Stimulated activated naive B cell treated with anti-CD40 and anti-IgM and Interleukin-4, amounts not matched to agents 10 μg/mL and 1 μg/mL and 100 μg/mL, for 72 hours (primary cell): Measurements from ENCODE around the gene MAP7.
"Not testable (repeated sequence)": the region's sequence is repeated elsewhere in the genome, so short reads cannot be mapped to it uniquely, and the experiment has no call there.

Experiments used
- ATAC-seq, 2 donors: fragments of 150-1000 bp; cut with Tn5 transposase; replicated peaks; 2 replicates each; pipeline ENCODE4 v1.10.0; 2021; ENCODE audit warnings: moderate library complexity in 1 of 2
- DNase-seq: peaks from one replicate; pipeline ENCODE4 v3.0.0; 2021
- H3K27ac Mint-ChIP-seq: one replicate; pipeline ENCODE4 v1.8.0; 2022; ENCODE audit warnings: mild to moderate bottlenecking, mixed read lengths
- H3K27me3 Mint-ChIP-seq, 2 donors: one replicate each; pipeline ENCODE4 v1.8.0; 2022; ENCODE audit warnings: mixed read lengths in 2 of 2
- H3K36me3 Mint-ChIP-seq, 2 donors: one replicate each; pipeline ENCODE4 v1.8.0; 2022; ENCODE audit warnings: mixed read lengths in 2 of 2, mild to moderate bottlenecking in 1 of 2
- H3K4me1 Mint-ChIP-seq, 2 donors: one replicate each; pipeline ENCODE4 v1.8.0; 2022; ENCODE audit warnings: mixed read lengths in 2 of 2, mild to moderate bottlenecking in 1 of 2
- H3K4me3 Mint-ChIP-seq, 2 donors: one replicate each; pipeline ENCODE4 v1.8.0; 2022; ENCODE audit warnings: mild to moderate bottlenecking in 2 of 2, mixed read lengths in 2 of 2, moderate library complexity in 1 of 2
- H3K9me3 Mint-ChIP-seq, 2 donors: one replicate each; pipeline ENCODE4 v1.8.0; 2022; ENCODE audit warnings: mixed read lengths in 2 of 2, mild to moderate bottlenecking in 1 of 2

MAP7 gene

DNA sequence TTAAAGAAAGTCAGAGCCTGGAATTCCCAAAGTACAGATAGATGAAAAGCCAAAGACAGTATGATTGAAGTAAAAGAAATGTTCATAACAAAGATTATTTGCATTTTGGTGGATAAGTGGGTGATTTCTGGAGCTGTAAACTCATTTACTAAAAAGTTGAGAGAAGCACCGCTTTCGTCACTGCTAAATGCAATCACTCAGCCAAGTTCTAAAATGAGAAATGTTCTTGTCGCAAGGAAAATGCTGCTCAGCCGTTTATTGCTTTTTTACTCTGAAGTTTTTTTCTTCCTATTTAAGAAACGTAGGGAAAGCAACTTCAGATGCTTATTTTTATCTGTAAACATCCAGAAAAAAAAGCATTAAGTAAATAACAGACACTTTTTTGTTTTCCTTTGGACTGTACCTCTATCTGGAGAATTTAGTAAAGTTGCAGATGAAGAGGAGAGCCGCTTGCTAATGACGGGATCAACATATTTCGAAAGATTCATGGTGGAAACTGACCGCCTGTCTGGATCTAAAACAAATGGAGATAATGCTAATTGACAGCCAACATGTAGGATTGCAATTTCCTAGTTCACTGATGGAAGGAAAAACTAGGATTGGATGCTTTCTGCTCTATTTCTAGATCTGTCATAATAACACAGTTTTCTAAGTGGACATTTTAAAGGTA is 166.8 kb downstream of the MAP7 start:
- Mint-ChIP-seq H3K9me3 (no peaks in the 10 kb centered on the region), H3K27me3 (no peaks in the 10 kb centered on the region), H3K4me3 (no peak overlapping the region), H3K36me3 (no peaks in the 10 kb centered on the region), H3K27ac (no peak overlapping the region), H3K4me1 (peaks cover 0 to 2% of the 10 kb centered on the region in 2 donors)
- no peak for DNase-seq
- ATAC-seq: no peak

DNA sequence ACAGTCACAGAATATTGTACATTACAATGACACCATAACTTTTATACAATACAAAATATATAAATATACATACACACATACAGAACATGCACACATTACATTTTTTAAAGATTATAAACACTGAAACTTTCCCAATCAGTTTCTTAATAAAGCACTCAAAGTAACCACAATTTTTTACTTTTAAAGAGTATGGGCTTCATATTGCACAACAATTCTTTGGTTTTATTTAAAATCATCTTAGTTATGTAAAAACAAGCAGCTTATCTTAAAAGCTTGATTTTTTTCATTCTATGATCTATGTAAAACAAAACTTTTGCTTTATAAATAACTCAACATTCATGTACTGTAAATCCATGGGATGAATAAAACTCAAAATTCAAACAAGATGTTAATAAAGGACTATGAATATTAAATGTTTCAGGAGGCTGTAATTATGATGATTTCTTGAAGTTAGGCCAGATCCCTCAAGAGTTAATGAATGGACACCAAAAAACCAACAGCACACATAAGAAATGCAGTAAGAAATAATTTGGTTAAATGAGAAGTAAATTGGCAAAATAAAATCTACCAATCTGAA is 167.5 kb downstream of the MAP7 start:
- Mint-ChIP-seq H3K27me3 (no peaks in the 10 kb centered on the region), H3K9me3 (no peaks in the 10 kb centered on the region), H3K36me3 (no peaks in the 10 kb centered on the region), H3K4me1 (peaks cover 0 to 2% of the 10 kb centered on the region in 2 donors), H3K27ac (no peak overlapping the region), H3K4me3 (no peak overlapping the region)
- ATAC-seq (no peak), DNase-seq (no peak)

DNA sequence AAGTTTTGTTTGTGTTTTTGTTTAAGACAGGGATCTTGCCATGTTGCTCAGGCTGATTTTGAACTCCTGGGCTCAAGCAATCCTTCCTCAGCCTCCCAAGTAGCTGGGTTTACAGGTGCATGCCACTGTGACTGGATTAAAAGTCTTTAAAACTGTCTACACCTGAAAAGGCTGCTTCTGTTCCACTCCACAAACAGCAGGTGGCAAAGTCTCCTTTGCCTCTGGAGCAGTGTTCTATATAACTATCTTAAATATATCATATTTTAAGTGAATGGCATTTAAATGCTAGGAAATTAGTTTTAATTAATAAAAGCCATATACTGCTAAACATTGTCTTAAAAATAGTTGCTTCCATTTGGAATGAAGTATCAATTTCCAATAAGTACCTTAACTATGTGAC is 171.3 kb downstream of the MAP7 start:
- DNase-seq: no peak
- no peak overlapping the region for H3K27ac Mint-ChIP-seq

DNA sequence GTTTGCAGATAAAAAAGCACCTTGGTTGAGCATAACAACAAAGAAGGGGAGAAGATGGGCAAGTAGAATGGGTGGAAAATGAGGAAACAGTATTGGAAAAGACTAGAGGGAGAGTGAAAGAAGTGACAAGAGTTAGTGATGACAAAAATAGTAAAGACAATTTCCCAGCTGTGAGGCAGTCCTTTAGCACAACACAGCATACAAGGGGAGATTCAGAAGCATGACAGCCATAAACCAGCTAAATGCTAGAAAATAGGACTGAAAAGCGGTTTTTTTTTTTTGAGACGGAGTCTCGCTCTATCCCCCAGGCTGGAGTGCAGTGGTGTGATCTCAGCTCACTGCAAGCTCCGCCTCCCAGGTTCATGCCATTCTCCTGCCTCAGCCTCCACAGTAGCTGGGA is 174.4 kb downstream of the MAP7 start:
- not testable (repeated sequence) for H3K36me3 Mint-ChIP-seq, H3K27me3 Mint-ChIP-seq, H3K27ac Mint-ChIP-seq, DNase-seq, H3K4me3 Mint-ChIP-seq, ATAC-seq, H3K9me3 Mint-ChIP-seq, H3K4me1 Mint-ChIP-seq

More for the DNA sequence above, 171.3 kb downstream of the MAP7 start:
- Mint-ChIP-seq H3K4me1 (peaks cover 0 to 2% of the 10 kb centered on the region in 2 donors), H3K9me3 (no peaks in the 10 kb centered on the region), H3K4me3 (no peak overlapping the region), H3K27me3 (no peaks in the 10 kb centered on the region), H3K36me3 (no peaks in the 10 kb centered on the region)
- no peak for ATAC-seq

DNA sequence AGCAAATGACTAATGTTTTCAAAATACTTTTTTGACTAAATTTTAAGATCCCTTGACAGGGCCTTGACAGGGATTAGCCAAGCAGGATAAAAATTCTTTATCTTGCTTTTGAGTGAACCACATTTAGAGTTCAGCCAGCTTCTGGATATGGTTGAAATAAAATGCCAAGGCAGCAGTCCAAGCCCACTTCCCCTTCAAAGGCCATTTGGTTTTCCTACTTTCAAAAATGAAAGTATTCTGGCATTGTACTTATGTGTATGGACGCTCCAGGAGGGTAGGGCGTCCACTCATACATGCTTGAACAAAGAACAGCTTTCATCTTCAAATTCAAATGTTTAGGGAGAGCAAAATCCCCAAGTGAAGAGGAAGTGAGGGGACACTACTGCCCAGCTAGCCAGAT is 178.3 kb downstream of the MAP7 start:
- H3K27me3 Mint-ChIP-seq: peaks cover 0 to 3% of the 10 kb centered on the region in 2 donors
- H3K4me3 Mint-ChIP-seq: no peak overlapping the region
- DNase-seq (no peak), ATAC-seq (no peak)
- H3K4me1 Mint-ChIP-seq: no peaks in the 10 kb centered on the region
- no peaks in the 10 kb centered on the region for H3K9me3 Mint-ChIP-seq
- H3K36me3 Mint-ChIP-seq: no peaks in the 10 kb centered on the region
- no peak overlapping the region for H3K27ac Mint-ChIP-seq

DNA sequence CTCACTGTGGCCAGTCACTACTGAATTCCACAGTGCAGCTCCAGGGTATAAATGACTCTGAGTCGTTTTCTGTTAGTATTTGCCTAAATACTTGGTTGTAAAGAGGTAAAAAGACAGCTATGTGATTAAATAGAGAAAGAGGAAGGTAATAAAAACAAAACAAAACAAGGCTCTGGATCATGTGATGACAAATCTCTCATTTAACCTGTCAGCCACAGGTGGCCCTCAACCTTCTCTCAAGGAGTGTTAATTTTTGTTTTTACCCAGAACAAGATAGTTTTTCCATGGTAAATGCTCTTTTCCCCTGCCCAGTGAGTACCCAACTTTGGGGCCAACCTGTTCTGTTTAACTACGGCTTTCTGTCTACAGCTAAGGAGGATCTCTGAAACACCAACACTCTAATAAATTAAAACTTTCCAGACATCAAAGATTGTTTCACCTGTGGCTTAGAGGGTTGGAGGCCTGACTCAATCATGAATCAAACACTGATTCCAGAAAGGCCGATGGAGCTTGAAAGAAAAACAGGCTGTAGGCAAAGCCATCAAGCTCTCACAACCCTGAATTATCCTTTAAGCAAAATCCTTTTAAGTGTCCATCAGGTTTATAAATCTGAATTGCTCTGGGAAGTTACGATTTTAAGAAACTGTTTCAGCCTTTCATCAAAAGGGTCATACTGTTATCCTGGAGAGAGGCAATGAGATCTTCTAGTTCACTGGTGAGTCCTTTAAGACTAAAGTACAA is 179.1 kb downstream of the MAP7 start:
- H3K36me3 Mint-ChIP-seq: no peaks in the 10 kb centered on the region
- H3K27ac Mint-ChIP-seq: no peak overlapping the region
- DNase-seq: no peak
- H3K27me3 Mint-ChIP-seq: peaks cover 0 to 3% of the 10 kb centered on the region in 2 donors
- peaks cover 2 to 3% of the 10 kb centered on the region in 2 donors for H3K4me1 Mint-ChIP-seq
- no peaks in the 10 kb centered on the region for H3K9me3 Mint-ChIP-seq
- ATAC-seq: no peak
- H3K4me3 Mint-ChIP-seq: no peak overlapping the region

DNA sequence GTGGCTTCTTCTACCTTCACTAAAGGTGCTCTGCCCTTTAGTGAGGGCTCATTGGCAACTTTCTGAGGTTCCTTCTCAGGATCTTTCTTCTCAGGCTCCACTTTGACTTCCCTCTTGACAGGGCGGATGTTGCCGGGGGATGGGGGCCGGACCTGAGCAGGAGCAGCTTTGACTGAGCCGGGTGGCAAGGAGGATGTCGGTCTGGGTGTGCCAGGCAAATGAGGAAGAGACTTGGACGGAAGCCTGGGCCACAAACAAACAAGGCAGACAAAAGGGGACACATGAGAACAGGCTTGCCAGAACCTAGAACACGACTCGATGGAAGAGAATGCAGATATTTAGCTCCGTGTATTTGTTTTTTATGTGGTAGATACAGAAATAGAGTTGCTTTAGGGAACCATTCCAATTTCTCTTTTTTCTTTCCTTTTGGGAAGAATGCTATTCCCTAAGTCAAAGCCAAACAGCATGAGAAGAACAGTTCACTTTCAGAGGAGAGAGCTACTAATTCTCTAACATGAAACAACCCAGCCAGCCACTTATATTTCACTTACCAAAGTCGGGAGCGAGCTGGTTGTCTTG is 184.4 kb downstream of the MAP7 start:
- peaks cover 9 to 10% of the 10 kb centered on the region in 2 donors for H3K4me1 Mint-ChIP-seq
- H3K9me3 Mint-ChIP-seq: no peaks in the 10 kb centered on the region
- DNase-seq: peak; percentile 33
- peak overlapping the region; percentile 21 for H3K27ac Mint-ChIP-seq
- H3K4me3 Mint-ChIP-seq: peak overlapping the region; percentile 50 to 65
- peak; percentile 85 to 94 for ATAC-seq
- H3K36me3 Mint-ChIP-seq: peaks cover 0 to 2% of the 10 kb centered on the region in 2 donors
- no peaks in the 10 kb centered on the region for H3K27me3 Mint-ChIP-seq

DNA sequence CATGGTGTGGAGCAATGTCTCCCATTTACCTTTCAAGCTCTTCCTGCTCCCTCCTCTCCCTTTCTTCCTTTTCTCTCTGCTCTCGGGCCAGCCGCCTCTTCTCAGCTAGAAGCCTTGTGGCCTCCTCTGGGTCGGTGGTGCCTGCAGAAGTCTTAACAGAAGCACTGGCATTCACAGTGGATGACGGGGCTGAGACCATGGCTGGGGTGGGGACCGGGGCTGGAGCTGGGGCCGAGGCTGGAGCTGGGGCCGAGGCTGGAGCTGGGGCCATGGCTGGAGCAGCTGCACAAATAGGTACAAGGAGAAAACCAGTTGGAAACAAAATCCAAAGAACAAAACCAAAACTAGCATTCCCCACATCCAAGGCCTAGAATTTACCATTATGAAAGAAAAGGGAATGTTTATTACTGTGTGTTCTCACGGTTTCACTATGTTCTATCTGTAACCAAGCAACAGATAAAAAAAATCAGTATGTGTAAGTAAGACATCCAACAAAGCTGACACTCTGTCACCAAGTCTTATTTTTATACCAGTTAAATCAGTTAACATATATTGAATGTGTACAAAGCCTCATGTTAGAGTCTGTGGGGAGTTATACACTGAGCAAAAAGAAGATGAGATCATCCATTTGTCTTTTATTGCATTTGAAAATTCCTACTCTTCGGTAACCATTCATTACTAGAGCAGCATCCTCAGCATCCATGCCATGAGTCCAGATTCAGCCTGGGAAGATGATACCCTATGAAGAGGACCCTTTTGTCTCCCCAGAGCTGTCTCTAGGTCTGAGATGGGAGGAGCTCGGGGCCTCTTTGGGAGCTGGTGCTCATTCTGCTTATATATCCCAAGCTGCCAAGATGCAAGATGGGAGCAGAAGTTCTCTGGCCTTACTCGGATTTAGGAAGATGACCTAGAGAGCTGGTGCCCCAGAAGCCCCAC is 187.5 kb downstream of the MAP7 start:
- no peak for DNase-seq
- Mint-ChIP-seq H3K9me3 (no peaks in the 10 kb centered on the region), H3K4me3 (no peak overlapping the region), H3K36me3 (peaks cover 0 to 2% of the 10 kb centered on the region in 2 donors), H3K27me3 (no peaks in the 10 kb centered on the region), H3K4me1 (peaks cover 9 to 10% of the 10 kb centered on the region in 2 donors), H3K27ac (no peak overlapping the region)
- ATAC-seq: no peak

DNA sequence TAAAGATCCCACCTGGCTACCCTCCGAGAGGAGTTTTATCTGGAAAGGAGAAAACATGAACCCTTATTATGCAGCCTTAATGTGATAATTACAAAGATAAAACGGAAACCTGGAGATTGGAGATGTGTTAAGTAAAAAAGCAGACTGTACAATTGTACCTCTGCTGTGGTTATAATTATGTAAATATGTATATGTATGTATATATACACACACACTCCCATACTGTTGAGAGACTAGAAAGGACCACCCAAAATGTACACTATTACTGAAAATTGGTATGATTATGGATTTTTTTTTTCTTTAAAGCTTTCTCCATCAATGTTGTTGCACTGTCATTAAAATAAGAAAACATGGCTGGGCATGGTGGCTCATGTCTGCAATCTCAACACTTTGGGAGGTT is 188.4 kb downstream of the MAP7 start:
- Mint-ChIP-seq H3K27me3 (no peaks in the 10 kb centered on the region), H3K36me3 (peaks cover 0 to 2% of the 10 kb centered on the region in 2 donors), H3K9me3 (no peaks in the 10 kb centered on the region), H3K27ac (no peak overlapping the region), H3K4me1 (peaks cover 9 to 10% of the 10 kb centered on the region in 2 donors), H3K4me3 (no peak overlapping the region)
- no peak for ATAC-seq
- DNase-seq: no peak

DNA sequence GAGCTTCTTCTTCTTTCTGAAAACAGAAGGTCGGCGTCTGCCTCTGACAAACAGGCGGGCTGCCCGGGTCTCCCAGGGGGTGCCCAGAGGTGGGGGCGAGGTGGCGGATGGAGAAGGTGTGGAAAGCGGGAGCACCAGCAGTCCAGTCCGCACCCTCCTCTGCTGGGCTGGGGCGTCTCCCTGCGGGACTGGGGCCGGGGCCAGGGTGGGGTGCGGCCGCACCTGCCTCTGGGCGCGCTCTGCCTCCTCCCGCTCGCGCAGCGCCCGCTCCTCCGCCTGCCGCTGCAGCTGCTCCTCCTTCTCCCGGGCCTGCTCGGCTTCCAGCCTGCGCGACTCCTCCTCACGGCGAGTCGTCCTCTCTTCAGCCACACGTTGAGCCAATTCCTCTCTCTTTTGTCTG is 189.4 kb downstream of the MAP7 start:
- Mint-ChIP-seq H3K36me3 (peaks cover 0 to 2% of the 10 kb centered on the region in 2 donors), H3K9me3 (no peaks in the 10 kb centered on the region), H3K27ac (no peak overlapping the region), H3K4me3 (no peak overlapping the region), H3K27me3 (no peaks in the 10 kb centered on the region), H3K4me1 (peaks cover 3% of the 10 kb centered on the region in 2 donors)
- ATAC-seq (no peak), DNase-seq (no peak)

DNA sequence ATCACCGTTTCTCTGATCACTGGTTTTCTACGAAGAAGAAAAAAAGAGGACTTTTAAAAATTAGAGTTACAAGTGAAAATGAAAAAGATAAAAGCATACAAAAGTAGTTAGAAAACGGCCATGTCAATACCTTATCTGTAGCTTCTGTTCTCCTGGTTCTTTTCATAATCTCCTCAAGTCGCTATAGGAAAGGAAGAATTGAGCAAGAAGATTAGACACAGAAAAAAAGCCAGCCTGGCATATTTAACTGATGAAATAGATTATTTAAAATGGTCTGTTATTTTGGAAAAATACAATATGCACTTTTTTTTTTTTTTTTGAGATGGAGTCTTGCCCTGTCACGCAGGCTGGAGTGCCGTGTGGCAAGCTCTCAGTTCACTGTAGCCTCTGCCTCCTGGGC is 190.4 kb downstream of the MAP7 start:
- no peak for ATAC-seq
- Mint-ChIP-seq H3K4me1 (no peaks in the 10 kb centered on the region), H3K27me3 (no peaks in the 10 kb centered on the region), H3K9me3 (no peaks in the 10 kb centered on the region), H3K27ac (no peak overlapping the region), H3K4me3 (no peak overlapping the region), H3K36me3 (peaks cover 0 to 2% of the 10 kb centered on the region in 2 donors)
- DNase-seq: no peak

DNA sequence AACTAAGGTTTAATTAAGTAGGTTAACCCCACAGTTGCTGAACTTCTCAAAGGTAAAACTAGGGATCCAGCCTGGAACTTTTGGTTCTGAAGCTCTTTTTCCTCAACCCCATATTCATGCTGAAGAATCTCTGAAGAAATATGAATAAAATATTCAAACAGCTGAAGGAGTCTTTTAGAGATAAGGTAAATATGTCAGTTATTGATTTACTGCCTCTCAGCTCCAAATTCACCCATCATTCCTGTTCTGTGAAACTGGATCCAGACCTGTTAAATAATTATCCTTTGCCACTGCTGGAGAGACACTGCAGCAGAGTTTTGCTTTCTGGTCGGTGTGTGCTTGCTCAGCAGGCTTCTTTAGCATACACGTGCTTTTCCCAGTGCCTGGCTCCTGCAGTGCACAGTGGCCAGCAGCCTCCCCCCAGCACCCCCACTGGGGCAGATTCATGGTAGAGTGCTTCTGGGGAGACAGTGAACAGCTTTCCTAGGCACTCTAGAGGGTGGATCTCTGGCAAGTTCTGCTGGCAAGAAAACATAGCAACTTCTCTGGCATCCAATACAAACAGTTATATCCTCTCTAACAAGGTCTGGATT is 198.6 kb downstream of the MAP7 start:
- H3K36me3 Mint-ChIP-seq: no peaks in the 10 kb centered on the region
- no peak overlapping the region for H3K27ac Mint-ChIP-seq
- H3K27me3 Mint-ChIP-seq: no peaks in the 10 kb centered on the region
- no peaks in the 10 kb centered on the region for H3K4me1 Mint-ChIP-seq
- DNase-seq: no peak
- H3K4me3 Mint-ChIP-seq: no peak overlapping the region
- no peaks in the 10 kb centered on the region for H3K9me3 Mint-ChIP-seq
- no peak for ATAC-seq

DNA sequence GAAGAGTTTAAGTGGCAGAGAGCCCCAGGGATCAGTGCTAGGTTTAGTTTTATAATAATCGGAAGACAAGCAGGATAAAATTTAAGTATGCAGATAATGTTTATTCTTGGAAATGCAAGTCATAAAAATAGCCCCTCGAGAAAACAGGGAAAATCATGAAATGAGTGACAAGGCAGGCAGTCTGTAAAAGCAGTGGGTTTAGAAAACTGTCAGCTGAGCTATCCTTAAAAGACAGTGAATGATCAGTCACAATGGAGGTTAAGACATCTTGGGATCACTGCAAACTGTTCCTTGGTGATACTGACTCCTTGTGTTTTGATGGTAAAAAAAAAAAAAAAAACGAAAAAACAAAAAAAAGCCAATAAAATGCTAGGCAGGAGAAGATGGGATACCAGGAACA is 199.3 kb downstream of the MAP7 start:
- no peaks in the 10 kb centered on the region for H3K27me3 Mint-ChIP-seq
- ATAC-seq (no peak), DNase-seq (no peak)
- no peak overlapping the region for H3K4me3 Mint-ChIP-seq
- H3K27ac Mint-ChIP-seq: peak overlapping the region; percentile 6
- H3K4me1 Mint-ChIP-seq: no peaks in the 10 kb centered on the region
- no peaks in the 10 kb centered on the region for H3K9me3 Mint-ChIP-seq
- no peaks in the 10 kb centered on the region for H3K36me3 Mint-ChIP-seq
